Omental fat pad (tissue), 4 donors: ENCODE data around the gene TTC7B. TPM values are rescaled to one million over a fixed set of nuclear protein-coding genes. Genes with fewer than 3 reads are reported as not detected.

Source experiments
- ATAC-seq: fragments of 150-250 bp; one replicate; pipeline ENCODE4 v1.9.1; 2016; ENCODE audit warnings: mild to moderate bottlenecking, moderate library complexity; ENCODE audit not compliant: low FRiP score
- DNase-seq: peaks from one replicate; pipeline ENCODE4 v3.0.0-alpha.2; 2019; ENCODE audit warnings: low spot score
- CTCF ChIP-seq, 3 donors: fragments of 450-650 bp; IDR thresholded peaks; one replicate each; pipeline ENCODE4 v1.5.1; 2016 to 2017; ENCODE audit warnings: antibody characterized with exemption in 3 of 3, mild to moderate bottlenecking in 3 of 3, moderate library complexity in 2 of 3
- total RNA-seq, 4 donors: library from RNA; depleted of rRNA; stranded (reverse); fragments of >200 nt; gene quantifications; one replicate each; pipeline ENCODE4 v1.1.0, GENCODE V29; 2016

The TTC7B gene
- total RNA-seq, 4 donors from 2014 or later, result 31.9 to 56.3 (median 38.4) TPM

GRCh38 chr14:90562652-90563051 is 253.6 kb downstream of the TTC7B start:
- DNase-seq, result no peak

GRCh38 chr14:90561920-90562319 is 254.3 kb downstream of the TTC7B start:
- no peak for DNase-seq
- TF ChIP-seq CTCF (IDR thresholded peaks at IDR 0.05), result no peak

More at GRCh38 chr14:90562652-90563051, 253.6 kb downstream of the TTC7B start:
- no peak for TF ChIP-seq CTCF (IDR thresholded peaks at IDR 0.05)
- ATAC-seq, result no peak

GRCh38 chr14:90560991-90561390 is 255.2 kb downstream of the TTC7B start:
- no peak for ATAC-seq

More at GRCh38 chr14:90561920-90562319, 254.3 kb downstream of the TTC7B start:
- ATAC-seq, result no peak

DNA sequence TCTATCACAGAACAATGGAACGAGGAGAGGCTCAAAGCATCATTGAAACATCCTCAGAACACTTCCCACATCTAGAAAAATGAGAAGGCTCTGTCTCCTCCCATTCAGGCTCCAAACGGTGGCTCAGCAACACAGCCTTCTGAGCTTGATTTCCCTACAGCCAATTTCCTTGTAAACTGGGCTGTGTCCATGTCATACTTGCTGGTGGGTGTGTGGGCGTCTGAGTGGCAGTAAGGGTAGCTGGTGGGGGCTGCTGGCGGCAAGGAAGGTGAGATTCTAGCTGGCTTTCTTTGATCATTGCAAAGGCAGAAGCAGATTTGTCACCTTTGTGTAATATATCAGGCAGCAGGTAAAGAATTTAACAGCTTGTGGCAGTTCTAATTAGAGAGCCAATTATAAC is 255.7 kb downstream of the TTC7B start:
- DNase-seq (no peak), ATAC-seq (no peak)
- no peak for TF ChIP-seq CTCF (IDR thresholded peaks at IDR 0.05)

More at GRCh38 chr14:90560991-90561390, 255.2 kb downstream of the TTC7B start:
- no peak for DNase-seq
- TF ChIP-seq CTCF (IDR thresholded peaks at IDR 0.05), result no peak

DNA sequence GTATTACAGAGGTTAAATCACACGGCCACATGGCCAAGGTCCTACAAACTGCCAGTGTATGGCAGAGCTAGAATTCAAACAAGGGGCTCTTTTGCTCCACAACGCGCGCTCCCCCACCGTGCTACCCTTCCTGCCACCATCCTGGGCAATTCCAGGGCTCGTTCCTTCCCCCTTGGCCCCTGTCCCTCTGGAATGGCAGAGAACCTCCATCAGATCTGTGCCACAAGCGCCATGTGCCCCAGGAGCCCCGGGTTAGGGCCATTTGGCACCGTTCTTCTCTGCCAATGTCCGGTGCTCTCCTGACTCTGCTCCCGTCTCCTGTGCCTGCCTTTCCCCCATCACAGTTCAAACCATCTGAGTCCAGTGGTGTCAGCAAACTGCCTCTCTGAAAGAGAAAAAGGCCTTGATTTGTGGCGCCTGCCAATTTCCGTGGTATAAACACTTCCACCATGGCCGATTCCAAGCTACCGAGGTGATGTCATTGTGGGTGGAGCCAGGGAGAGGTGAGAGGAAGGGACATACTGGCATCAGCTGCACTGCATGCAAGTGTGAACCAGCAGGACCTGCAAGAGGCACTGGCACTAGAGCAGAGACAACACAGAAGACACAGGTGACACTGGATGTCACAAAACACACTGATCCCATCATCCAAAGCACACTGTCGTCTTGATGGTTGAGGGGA is 256.3 kb downstream of the TTC7B start:
- no peak for ATAC-seq
- TF ChIP-seq CTCF (IDR thresholded peaks at IDR 0.05), result no peak
- no peak for DNase-seq

- DNase-seq (no peak), ATAC-seq (no peak)
- TF ChIP-seq CTCF (IDR thresholded peaks at IDR 0.05), result no peak
These were observed 257.1 kb downstream of the TTC7B start for GRCh38 chr14:90558983-90559590.
